HepG2 (cell line): ENCODE results near the gene SCP2D1. TPM values are rescaled to one million over a fixed set of nuclear protein-coding genes. Genes with fewer than 3 reads are reported as not detected.

ENCODE experiments used
- GTF2F1 ChIP-seq: fragments of 150-350 bp; IDR thresholded peaks from 2 replicates; pipeline ENCODE4 v1.6.1; 2014; ENCODE audit warnings: low read length
- JUNB ChIP-seq: sonication (generic); formaldehyde crosslinking; IDR thresholded peaks from 2 replicates; pipeline ENCODE4 v1.8.0; 2022; ENCODE audit warnings: missing genetic modification reagents, mild to moderate bottlenecking, borderline replicate concordance
- MATR3 ChIP-seq: sonication (generic); formaldehyde crosslinking; IDR thresholded peaks from 2 replicates; pipeline ENCODE4 v1.4.0; 2020; ENCODE audit warnings: missing genetic modification reagents
- PHB2 ChIP-seq: fragments of 450-650 bp; IDR thresholded peaks from 2 replicates; pipeline ENCODE4 v1.6.1; 2018; ENCODE audit not compliant: partially characterized antibody
- SMAD1 ChIP-seq: sonication (generic); formaldehyde crosslinking; IDR thresholded peaks from 2 replicates; pipeline ENCODE4 v1.4.0; 2020; ENCODE audit warnings: missing genetic modification reagents, low read depth, mild to moderate bottlenecking, borderline replicate concordance
- SRF ChIP-seq: IDR thresholded peaks from 2 replicates; pipeline ENCODE4 v1.6.1; 2011; ENCODE audit warnings: mild to moderate bottlenecking, low read depth, low read length, moderate library complexity
- YEATS4 ChIP-seq: sonication (generic); formaldehyde crosslinking; IDR thresholded peaks from 2 replicates; pipeline ENCODE4 v1.4.0; 2020; ENCODE audit warnings: missing genetic modification reagents, borderline replicate concordance
- ZC3H4 ChIP-seq: sonication (generic); formaldehyde crosslinking; IDR thresholded peaks from 2 replicates; pipeline ENCODE4 v1.4.0; 2020; ENCODE audit warnings: missing genetic modification reagents, borderline replicate concordance
- ZNF326 ChIP-seq: sonication (generic); formaldehyde crosslinking; IDR thresholded peaks from 2 replicates; pipeline ENCODE4 v1.4.0; 2020; ENCODE audit warnings: missing genetic modification reagents, borderline replicate concordance
- ZNF468 ChIP-seq: sonication (generic); formaldehyde crosslinking; IDR thresholded peaks from 2 replicates; pipeline ENCODE4 v1.8.0; 2022; ENCODE audit warnings: mild to moderate bottlenecking, moderate library complexity, missing genetic modification reagents
- ZNF564 ChIP-seq: sonication (generic); formaldehyde crosslinking; IDR thresholded peaks from 2 replicates; pipeline ENCODE4 v1.8.1; 2023; ENCODE audit warnings: mild to moderate bottlenecking, missing genetic modification reagents
- ZNF790 ChIP-seq: sonication (generic); formaldehyde crosslinking; IDR thresholded peaks from 2 replicates; pipeline ENCODE4 v1.8.0; 2022; ENCODE audit warnings: missing genetic modification reagents, mild to moderate bottlenecking, borderline replicate concordance
- ZNF878 ChIP-seq: sonication (generic); formaldehyde crosslinking; IDR thresholded peaks from 2 replicates; pipeline ENCODE4 v1.8.1; 2023; ENCODE audit warnings: mild to moderate bottlenecking, missing genetic modification reagents, moderate library complexity
- polyA plus RNA-seq, 8 experiments: library from polyadenylated mRNA; depleted of rRNA in 3 of 8; stranded (reverse) in 7 of 8; unstranded in 1 of 8; fragments of >200 nt; fragmentation: Illumina TruSeq in 4 of 8; extraction: Trizol in 4 of 8; gene quantifications; 2 replicates each; pipeline versions ENCODE4 v1.2.1 to v1.2.3, GENCODE V29; 2011 to 2016; ENCODE audit warnings: low read depth in 4 of 8, missing spikeins in 1 of 8, mixed read lengths in 1 of 8; ENCODE audit not compliant: insufficient read depth in 1 of 8
- total RNA-seq, 5 experiments: library from RNA; depleted of rRNA; stranded (reverse); fragments of >200 nt; fragmentation: Illumina TruSeq; extraction: Trizol; gene quantifications; 2 replicates each; pipeline ENCODE4 v1.2.3, GENCODE V29; 2016; ENCODE audit warnings: low read depth in 1 of 5
- TF ChIP-seq, protein P1 (sequence below): sonication (generic); formaldehyde crosslinking; IDR thresholded peaks from 2 replicates; pipeline ENCODE4 v1.5.1; 2020; ENCODE audit warnings: mild to moderate bottlenecking, missing genetic modification reagents, borderline replicate concordance
- TF ChIP-seq, protein P2 (sequence below): sonication (generic); formaldehyde crosslinking; IDR thresholded peaks from 2 replicates; pipeline ENCODE4 v1.4.0; 2020; ENCODE audit warnings: mild to moderate bottlenecking, low read depth, missing genetic modification reagents
- TF ChIP-seq, protein P3 (sequence below): sonication (generic); formaldehyde crosslinking; IDR thresholded peaks from 2 replicates; pipeline ENCODE4 v1.5.0; 2020; ENCODE audit warnings: mild to moderate bottlenecking, low read depth, missing genetic modification reagents, borderline replicate concordance
- TF ChIP-seq, protein P4 (sequence below): IDR thresholded peaks from 2 replicates; pipeline ENCODE4 v1.6.1; 2012; ENCODE audit warnings: low read depth, low read length, improper control_type of control experiment
- TF ChIP-seq, protein P5 (sequence below): sonication (generic); formaldehyde crosslinking; IDR thresholded peaks from 2 replicates; pipeline ENCODE4 v1.8.1; 2022; ENCODE audit warnings: mild to moderate bottlenecking, missing genetic modification reagents

The SCP2D1 gene
- total and polyA plus RNA-seq, 2 of the 13 experiments (the other 11 are each of a cell fraction or from before 2014, with no cell fraction given): not detected

DNA sequence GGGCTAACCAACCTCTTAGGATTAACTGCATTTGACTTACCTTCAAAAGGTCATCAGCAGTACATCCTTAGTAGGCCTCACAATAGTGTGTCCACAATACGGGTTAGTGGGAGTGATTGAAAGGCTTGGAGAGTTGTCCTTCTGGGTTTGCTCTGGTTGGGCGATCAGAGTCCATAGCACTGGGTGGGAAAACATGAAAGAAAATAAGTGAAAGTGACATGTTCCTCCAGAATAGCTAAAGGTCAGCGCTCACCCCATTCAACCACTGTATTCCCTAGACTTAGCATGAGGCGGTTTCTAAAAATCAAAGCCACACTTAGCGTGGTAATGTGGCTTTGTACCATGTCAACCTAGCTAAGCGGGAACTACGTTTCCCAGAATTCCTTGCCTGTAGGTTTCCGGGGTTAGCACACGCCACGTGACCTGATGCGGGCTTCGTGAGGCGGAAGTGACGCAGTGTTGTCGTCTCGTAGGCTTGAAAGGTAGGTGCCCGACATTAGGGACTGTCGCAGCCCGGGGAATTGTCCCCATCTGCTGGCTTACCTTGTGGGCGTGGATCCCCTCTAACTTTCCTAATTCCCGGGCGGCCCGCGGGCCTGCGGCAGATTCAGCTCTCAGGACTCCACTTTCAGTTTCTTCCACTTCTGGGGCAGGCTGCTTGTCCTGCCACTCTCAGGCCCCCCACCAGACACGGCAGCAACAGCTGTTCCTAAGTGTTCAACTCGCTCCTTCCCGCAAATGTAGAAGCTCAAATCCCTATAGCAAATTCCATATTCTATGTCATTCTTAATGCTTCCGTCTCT is 19.8 kb upstream of the SCP2D1 start (continued):
- TF ChIP-seq, protein P1, sequence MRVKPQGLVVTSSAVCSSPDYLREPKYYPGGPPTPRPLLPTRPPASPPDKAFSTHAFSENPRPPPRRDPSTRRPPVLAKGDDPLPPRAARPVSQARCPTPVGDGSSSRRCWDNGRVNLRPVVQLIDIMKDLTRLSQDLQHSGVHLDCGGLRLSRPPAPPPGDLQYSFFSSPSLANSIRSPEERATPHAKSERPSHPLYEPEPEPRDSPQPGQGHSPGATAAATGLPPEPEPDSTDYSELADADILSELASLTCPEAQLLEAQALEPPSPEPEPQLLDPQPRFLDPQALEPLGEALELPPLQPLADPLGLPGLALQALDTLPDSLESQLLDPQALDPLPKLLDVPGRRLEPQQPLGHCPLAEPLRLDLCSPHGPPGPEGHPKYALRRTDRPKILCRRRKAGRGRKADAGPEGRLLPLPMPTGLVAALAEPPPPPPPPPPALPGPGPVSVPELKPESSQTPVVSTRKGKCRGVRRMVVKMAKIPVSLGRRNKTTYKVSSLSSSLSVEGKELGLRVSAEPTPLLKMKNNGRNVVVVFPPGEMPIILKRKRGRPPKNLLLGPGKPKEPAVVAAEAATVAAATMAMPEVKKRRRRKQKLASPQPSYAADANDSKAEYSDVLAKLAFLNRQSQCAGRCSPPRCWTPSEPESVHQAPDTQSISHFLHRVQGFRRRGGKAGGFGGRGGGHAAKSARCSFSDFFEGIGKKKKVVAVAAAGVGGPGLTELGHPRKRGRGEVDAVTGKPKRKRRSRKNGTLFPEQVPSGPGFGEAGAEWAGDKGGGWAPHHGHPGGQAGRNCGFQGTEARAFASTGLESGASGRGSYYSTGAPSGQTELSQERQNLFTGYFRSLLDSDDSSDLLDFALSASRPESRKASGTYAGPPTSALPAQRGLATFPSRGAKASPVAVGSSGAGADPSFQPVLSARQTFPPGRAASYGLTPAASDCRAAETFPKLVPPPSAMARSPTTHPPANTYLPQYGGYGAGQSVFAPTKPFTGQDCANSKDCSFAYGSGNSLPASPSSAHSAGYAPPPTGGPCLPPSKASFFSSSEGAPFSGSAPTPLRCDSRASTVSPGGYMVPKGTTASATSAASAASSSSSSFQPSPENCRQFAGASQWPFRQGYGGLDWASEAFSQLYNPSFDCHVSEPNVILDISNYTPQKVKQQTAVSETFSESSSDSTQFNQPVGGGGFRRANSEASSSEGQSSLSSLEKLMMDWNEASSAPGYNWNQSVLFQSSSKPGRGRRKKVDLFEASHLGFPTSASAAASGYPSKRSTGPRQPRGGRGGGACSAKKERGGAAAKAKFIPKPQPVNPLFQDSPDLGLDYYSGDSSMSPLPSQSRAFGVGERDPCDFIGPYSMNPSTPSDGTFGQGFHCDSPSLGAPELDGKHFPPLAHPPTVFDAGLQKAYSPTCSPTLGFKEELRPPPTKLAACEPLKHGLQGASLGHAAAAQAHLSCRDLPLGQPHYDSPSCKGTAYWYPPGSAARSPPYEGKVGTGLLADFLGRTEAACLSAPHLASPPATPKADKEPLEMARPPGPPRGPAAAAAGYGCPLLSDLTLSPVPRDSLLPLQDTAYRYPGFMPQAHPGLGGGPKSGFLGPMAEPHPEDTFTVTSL (CRISPR knock-in tag): no peak
- TF ChIP-seq ZC3H4 (CRISPR knock-in tag): peak; percentile 38; the same call in 1 of the 2 replicates
- TF ChIP-seq SMAD1 (CRISPR knock-in tag): peak; percentile 83; the same call in 1 of the 2 replicates
- no peak for TF ChIP-seq ZNF326
- TF ChIP-seq SRF: no peak
- no peak for TF ChIP-seq GTF2F1
- TF ChIP-seq ZNF564 (CRISPR knock-in tag): 0 out of 2 replicates have a peak, but pooled peaks have one; percentile 52
- TF ChIP-seq, protein P2, sequence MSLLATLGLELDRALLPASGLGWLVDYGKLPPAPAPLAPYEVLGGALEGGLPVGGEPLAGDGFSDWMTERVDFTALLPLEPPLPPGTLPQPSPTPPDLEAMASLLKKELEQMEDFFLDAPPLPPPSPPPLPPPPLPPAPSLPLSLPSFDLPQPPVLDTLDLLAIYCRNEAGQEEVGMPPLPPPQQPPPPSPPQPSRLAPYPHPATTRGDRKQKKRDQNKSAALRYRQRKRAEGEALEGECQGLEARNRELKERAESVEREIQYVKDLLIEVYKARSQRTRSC (CRISPR knock-in tag): no peak
- TF ChIP-seq, protein P3, sequence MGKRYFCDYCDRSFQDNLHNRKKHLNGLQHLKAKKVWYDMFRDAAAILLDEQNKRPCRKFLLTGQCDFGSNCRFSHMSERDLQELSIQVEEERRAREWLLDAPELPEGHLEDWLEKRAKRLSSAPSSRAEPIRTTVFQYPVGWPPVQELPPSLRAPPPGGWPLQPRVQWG (CRISPR knock-in tag): no peak
- TF ChIP-seq, protein P4, sequence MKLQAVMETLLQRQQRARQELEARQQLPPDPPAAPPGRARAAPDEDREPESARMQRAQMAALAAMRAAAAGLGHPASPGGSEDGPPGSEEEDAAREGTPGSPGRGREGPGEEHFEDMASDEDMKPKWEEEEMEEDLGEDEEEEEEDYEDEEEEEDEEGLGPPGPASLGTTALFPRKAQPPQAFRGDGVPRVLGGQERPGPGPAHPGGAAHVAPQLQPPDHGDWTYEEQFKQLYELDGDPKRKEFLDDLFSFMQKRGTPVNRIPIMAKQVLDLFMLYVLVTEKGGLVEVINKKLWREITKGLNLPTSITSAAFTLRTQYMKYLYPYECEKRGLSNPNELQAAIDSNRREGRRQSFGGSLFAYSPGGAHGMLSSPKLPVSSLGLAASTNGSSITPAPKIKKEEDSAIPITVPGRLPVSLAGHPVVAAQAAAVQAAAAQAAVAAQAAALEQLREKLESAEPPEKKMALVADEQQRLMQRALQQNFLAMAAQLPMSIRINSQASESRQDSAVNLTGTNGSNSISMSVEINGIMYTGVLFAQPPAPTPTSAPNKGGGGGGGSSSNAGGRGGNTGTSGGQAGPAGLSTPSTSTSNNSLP: no peak
- TF ChIP-seq ZNF878 (CRISPR knock-in tag): no peak
- no peak for TF ChIP-seq MATR3 (CRISPR knock-in tag)
- no peak for TF ChIP-seq JUNB
- no peak for TF ChIP-seq ZNF790 (CRISPR knock-in tag)
- no peak for TF ChIP-seq ZNF468
- TF ChIP-seq, protein P5, sequence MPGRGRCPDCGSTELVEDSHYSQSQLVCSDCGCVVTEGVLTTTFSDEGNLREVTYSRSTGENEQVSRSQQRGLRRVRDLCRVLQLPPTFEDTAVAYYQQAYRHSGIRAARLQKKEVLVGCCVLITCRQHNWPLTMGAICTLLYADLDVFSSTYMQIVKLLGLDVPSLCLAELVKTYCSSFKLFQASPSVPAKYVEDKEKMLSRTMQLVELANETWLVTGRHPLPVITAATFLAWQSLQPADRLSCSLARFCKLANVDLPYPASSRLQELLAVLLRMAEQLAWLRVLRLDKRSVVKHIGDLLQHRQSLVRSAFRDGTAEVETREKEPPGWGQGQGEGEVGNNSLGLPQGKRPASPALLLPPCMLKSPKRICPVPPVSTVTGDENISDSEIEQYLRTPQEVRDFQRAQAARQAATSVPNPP (CRISPR knock-in tag): 0 out of 2 replicates have a peak, but pooled peaks have one; percentile 8
- TF ChIP-seq YEATS4 (CRISPR knock-in tag): peak; percentile 92
- TF ChIP-seq PHB2: no peak
